Liver (tissue), 9 donors: Measurements from ENCODE around the gene TLE2. TPM values are rescaled to one million over a fixed set of nuclear protein-coding genes. Genes with fewer than 3 reads are reported as not detected.

Experiments used
- DNase-seq: peaks from one replicate; pipeline ENCODE4 v3.0.0-alpha.2; 2017; ENCODE audit warnings: low spot score
- H3K27ac ChIP-seq, 2 donors: one replicate each; pipeline ENCODE4 v1.7.0; 2013; ENCODE audit warnings: inconsistent platforms in 2 of 2, low read length in 2 of 2, control low read depth in 1 of 2, low read depth in 1 of 2, mild to moderate bottlenecking in 1 of 2
- H3K27me3 ChIP-seq, 4 donors: one replicate each; pipeline versions ENCODE4 v1.6.1 to v1.7.0; 2013; ENCODE audit warnings: low read length in 3 of 4, inconsistent platforms in 1 of 4, mild to moderate bottlenecking in 1 of 4, moderate library complexity in 1 of 4; ENCODE audit not compliant: control insufficient read depth in 4 of 4, insufficient read depth in 4 of 4
- H3K36me3 ChIP-seq, 4 donors: one replicate each; pipeline versions ENCODE4 v1.6.1 to v1.7.0; 2013; ENCODE audit warnings: low read length in 3 of 4, mild to moderate bottlenecking in 3 of 4, low read depth in 1 of 4, moderate library complexity in 1 of 4; ENCODE audit not compliant: control insufficient read depth in 4 of 4, insufficient read depth in 3 of 4
- H3K4me1 ChIP-seq, 4 donors: one replicate each; pipeline versions ENCODE4 v1.6.1 to v1.7.0; 2013; ENCODE audit warnings: low read length in 3 of 4, mild to moderate bottlenecking in 3 of 4, moderate library complexity in 1 of 4; ENCODE audit not compliant: control insufficient read depth in 4 of 4, insufficient read depth in 4 of 4
- H3K4me3 ChIP-seq, 3 donors: one replicate each; pipeline versions ENCODE4 v1.6.1 to v1.7.0; 2013; ENCODE audit warnings: low read length in 3 of 3, control low read depth in 1 of 3, low read depth in 1 of 3, mild to moderate bottlenecking in 1 of 3
- H3K9ac ChIP-seq, 2 donors: one replicate each; pipeline ENCODE4 v1.7.0; 2013; ENCODE audit warnings: low read length in 2 of 2, mild to moderate bottlenecking in 2 of 2, moderate library complexity in 2 of 2, control low read depth in 1 of 2, low read depth in 1 of 2
- H3K9me3 ChIP-seq, 4 donors: one replicate each; pipeline versions ENCODE4 v1.6.1 to v1.7.0; 2013; ENCODE audit warnings: low read length in 3 of 4; ENCODE audit not compliant: control insufficient read depth in 4 of 4
- CTCF ChIP-seq: fragments of 150-350 bp; IDR thresholded peaks from 2 replicates; pipeline ENCODE4 v1.5.1; 2017; ENCODE audit warnings: improper control_type of control experiment, low read depth, low read length; ENCODE audit not compliant: missing input control
- EGR1 ChIP-seq, 2 donors: IDR thresholded peaks; 2 replicates each; pipeline ENCODE4 v1.6.1; 2016 to 2018; ENCODE audit warnings: antibody characterized with exemption in 2 of 2, low read depth in 2 of 2
- FOXA1 ChIP-seq: IDR thresholded peaks from 2 replicates; pipeline ENCODE4 v1.6.1; 2016; ENCODE audit warnings: antibody characterized with exemption
- FOXA2 ChIP-seq: IDR thresholded peaks from 2 replicates; pipeline ENCODE4 v1.6.1; 2016; ENCODE audit warnings: antibody characterized with exemption
- GABPA ChIP-seq, 2 donors: IDR thresholded peaks in 1 of 2; conservative IDR thresholded peaks in 1 of 2; 2 replicates each; pipeline ENCODE4 v1.6.1; 2016; ENCODE audit warnings: antibody characterized with exemption in 2 of 2, mild to moderate bottlenecking in 1 of 2, moderate library complexity in 1 of 2
- HNF4A ChIP-seq, 2 donors: conservative IDR thresholded peaks; 2 replicates each; pipeline ENCODE4 v1.6.1; 2016; ENCODE audit warnings: antibody characterized with exemption in 2 of 2, mild to moderate bottlenecking in 2 of 2
- HNF4G ChIP-seq: IDR thresholded peaks from 2 replicates; pipeline ENCODE4 v1.6.1; 2016; ENCODE audit warnings: antibody characterized with exemption
- RAD21 ChIP-seq, 2 donors: IDR thresholded peaks; 2 replicates each; pipeline ENCODE4 v1.6.1; 2016; ENCODE audit warnings: antibody characterized with exemption in 2 of 2, mild to moderate bottlenecking in 2 of 2
- RXRA ChIP-seq, 2 donors: IDR thresholded peaks; 2 replicates each; pipeline ENCODE4 v1.6.1; 2017 to 2018; ENCODE audit warnings: antibody characterized with exemption in 2 of 2, mild to moderate bottlenecking in 1 of 2
- SP1 ChIP-seq: IDR thresholded peaks from 2 replicates; pipeline ENCODE4 v1.6.1; 2018; ENCODE audit warnings: antibody characterized with exemption, mild to moderate bottlenecking
- TAF1 ChIP-seq: conservative IDR thresholded peaks from 2 replicates; pipeline ENCODE4 v1.6.1; 2016; ENCODE audit warnings: antibody characterized with exemption, mild to moderate bottlenecking
- YY1 ChIP-seq: IDR thresholded peaks from 2 replicates; pipeline ENCODE4 v1.6.1; 2016; ENCODE audit warnings: antibody characterized with exemption, mild to moderate bottlenecking
- ZBTB33 ChIP-seq: IDR thresholded peaks from 2 replicates; pipeline ENCODE4 v1.6.1; 2016; ENCODE audit warnings: antibody characterized with exemption
- WGBS: extraction: QIAGEN DNeasy Blood & Tissue Kit; methylation state at CpG from one replicate; pipeline ENCODE4 v1.1.7; 2013; 5-methylcytosine and 5-hydroxymethylcytosine counted together
- polyA plus RNA-seq, 2 donors: library from polyadenylated mRNA; stranded (reverse) in 1 of 2; unstranded in 1 of 2; fragments of 200-250 nt in 1 of 2; fragments of >200 nt in 1 of 2; fragmentation: Nextera tagmentation in 1 of 2; extraction: Ambion mirVana in 1 of 2; gene quantifications; one replicate each; pipeline versions ENCODE4 v1.2.1 to v1.2.3, GENCODE V29; 2013 to 2015
- total RNA-seq, 2 donors: library from RNA; depleted of rRNA; stranded (reverse); fragments of >200 nt; gene quantifications; one replicate each; pipeline ENCODE4 v1.2.3, GENCODE V29; 2014
- TF ChIP-seq, protein P1 (sequence below): IDR thresholded peaks from 2 replicates; pipeline ENCODE4 v1.6.1; 2016; ENCODE audit warnings: antibody characterized with exemption, mild to moderate bottlenecking
- TF ChIP-seq, protein P2 (sequence below): IDR thresholded peaks from 2 replicates; pipeline ENCODE4 v1.6.1; 2016; ENCODE audit warnings: antibody characterized with exemption
- donor health status: healthy.
- donor health status: healthy.
- donor health status: healthy.
- donor health status: healthy.
- donor health status: healthy.

Gene TLE2
- total and polyA plus RNA-seq, 4 donors = 3.6 to 9.3 (median 5.8) TPM

DNA sequence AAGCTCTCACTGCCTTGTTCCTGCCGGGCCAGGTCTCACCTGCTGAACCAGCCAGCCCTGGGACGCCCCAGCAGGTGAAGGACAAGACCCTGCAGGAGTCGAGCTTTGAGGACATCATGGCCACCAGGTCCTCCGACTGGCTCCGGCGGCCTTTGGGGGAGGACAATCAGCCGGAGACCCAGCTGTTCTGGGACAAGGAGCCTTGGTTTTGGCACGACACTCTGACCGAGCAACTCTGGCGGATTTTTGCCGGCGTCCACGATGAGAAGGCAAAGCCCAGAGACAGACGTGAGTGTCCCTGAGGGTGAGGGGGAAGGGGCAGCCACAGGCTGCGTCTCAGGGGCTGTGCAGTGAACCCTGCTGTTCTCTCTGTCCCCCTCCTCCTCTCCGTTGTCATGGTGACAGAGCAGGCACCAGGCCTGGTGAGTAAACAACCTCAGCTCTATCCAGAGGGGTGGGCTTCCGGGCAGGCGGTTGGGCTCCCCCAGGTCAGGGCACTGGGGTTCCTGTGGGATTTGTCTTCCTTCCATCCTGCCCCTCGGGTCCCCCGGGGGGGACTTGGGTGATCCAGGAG, 42.0 kb downstream of the TLE2 start:
- Histone ChIP-seq H3K27ac (no peak overlapping the region), H3K4me3 (no peak overlapping the region), H3K9ac (no peak overlapping the region), H3K9me3 (no peaks in the 10 kb centered on the region), H3K4me1 (peaks cover 5 to 13% (median 9%) of the 10 kb centered on the region in 4 donors), H3K27me3 (no peaks in the 10 kb centered on the region), H3K36me3 (no peaks in the 10 kb centered on the region)
- TF ChIP-seq HNF4G (no peak), SP1 (no peak), FOXA2 (no peak), GABPA (IDR thresholded peaks at IDR 0.05 in 1 of 2, conservative IDR thresholded peaks at IDR 0.05 in 1 of 2) (no peak), FOXA1 (no peak), CTCF (no peak), HNF4A (conservative IDR thresholded peaks at IDR 0.05) (no peak), EGR1 (IDR thresholded peaks at IDR 0.05; ENCODE audit: low read depth in 2 of 2) (no peak), TAF1 (no peak), YY1 (no peak)
- TF ChIP-seq, protein P1, sequence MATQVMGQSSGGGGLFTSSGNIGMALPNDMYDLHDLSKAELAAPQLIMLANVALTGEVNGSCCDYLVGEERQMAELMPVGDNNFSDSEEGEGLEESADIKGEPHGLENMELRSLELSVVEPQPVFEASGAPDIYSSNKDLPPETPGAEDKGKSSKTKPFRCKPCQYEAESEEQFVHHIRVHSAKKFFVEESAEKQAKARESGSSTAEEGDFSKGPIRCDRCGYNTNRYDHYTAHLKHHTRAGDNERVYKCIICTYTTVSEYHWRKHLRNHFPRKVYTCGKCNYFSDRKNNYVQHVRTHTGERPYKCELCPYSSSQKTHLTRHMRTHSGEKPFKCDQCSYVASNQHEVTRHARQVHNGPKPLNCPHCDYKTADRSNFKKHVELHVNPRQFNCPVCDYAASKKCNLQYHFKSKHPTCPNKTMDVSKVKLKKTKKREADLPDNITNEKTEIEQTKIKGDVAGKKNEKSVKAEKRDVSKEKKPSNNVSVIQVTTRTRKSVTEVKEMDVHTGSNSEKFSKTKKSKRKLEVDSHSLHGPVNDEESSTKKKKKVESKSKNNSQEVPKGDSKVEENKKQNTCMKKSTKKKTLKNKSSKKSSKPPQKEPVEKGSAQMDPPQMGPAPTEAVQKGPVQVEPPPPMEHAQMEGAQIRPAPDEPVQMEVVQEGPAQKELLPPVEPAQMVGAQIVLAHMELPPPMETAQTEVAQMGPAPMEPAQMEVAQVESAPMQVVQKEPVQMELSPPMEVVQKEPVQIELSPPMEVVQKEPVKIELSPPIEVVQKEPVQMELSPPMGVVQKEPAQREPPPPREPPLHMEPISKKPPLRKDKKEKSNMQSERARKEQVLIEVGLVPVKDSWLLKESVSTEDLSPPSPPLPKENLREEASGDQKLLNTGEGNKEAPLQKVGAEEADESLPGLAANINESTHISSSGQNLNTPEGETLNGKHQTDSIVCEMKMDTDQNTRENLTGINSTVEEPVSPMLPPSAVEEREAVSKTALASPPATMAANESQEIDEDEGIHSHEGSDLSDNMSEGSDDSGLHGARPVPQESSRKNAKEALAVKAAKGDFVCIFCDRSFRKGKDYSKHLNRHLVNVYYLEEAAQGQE = no peak
- no peak for DNase-seq
- WGBS = 58% methylated on average over 20 of the region's 20 CpGs

DNA sequence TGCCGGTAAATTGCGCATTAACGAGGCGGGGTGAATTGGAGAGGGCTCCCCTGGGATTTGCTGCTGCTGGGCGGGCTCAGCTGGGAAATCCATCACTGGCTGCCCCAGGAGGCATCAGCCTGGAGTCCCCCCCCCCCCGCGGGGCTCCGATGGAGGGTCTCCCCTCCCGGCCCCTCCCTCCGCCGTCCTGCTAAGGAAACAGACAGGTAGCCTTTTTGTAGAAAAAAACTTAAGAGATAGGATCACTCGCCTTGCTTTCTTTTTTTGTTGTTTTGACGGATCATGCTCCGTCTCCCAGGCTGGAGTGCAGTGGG, 44.9 kb downstream of the TLE2 start:
- H3K36me3 ChIP-seq = no peaks in the 10 kb centered on the region
- no peak overlapping the region for H3K27ac ChIP-seq
- TF ChIP-seq RAD21 (IDR thresholded peaks at IDR 0.05) (no peak), RXRA (IDR thresholded peaks at IDR 0.05) (no peak), HNF4G (no peak), ZBTB33 (no peak), EGR1 (IDR thresholded peaks at IDR 0.05; ENCODE audit: low read depth in 2 of 2) (no peak), TAF1 (no peak), SP1 (no peak), FOXA1 (no peak)
- TF ChIP-seq, protein P2, sequence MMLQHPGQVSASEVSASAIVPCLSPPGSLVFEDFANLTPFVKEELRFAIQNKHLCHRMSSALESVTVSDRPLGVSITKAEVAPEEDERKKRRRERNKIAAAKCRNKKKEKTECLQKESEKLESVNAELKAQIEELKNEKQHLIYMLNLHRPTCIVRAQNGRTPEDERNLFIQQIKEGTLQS = no peak
- H3K27me3 ChIP-seq = no peaks in the 10 kb centered on the region
- DNase-seq = no peak
- peaks cover 5 to 13% (median 9%) of the 10 kb centered on the region in 4 donors for H3K4me1 ChIP-seq
- 19% methylated on average over 14 of the region's 14 CpGs for WGBS
- H3K4me3 ChIP-seq = peak overlapping the region in 1 of 3 donors; percentile 29
- no peaks in the 10 kb centered on the region for H3K9me3 ChIP-seq
- no peak overlapping the region for H3K9ac ChIP-seq
